Measurements from ENCODE around the gene TREML4. TPM values are rescaled to one million over a fixed set of nuclear protein-coding genes. Genes with fewer than 3 reads are reported as not detected.
"Not testable (repeated sequence)": the region's sequence is repeated elsewhere in the genome, so short reads cannot be mapped to it uniquely, and the experiment has no call there.

The TREML4 gene
- total RNA-seq, 1 donor from 2014 or later = not detected

DNA sequence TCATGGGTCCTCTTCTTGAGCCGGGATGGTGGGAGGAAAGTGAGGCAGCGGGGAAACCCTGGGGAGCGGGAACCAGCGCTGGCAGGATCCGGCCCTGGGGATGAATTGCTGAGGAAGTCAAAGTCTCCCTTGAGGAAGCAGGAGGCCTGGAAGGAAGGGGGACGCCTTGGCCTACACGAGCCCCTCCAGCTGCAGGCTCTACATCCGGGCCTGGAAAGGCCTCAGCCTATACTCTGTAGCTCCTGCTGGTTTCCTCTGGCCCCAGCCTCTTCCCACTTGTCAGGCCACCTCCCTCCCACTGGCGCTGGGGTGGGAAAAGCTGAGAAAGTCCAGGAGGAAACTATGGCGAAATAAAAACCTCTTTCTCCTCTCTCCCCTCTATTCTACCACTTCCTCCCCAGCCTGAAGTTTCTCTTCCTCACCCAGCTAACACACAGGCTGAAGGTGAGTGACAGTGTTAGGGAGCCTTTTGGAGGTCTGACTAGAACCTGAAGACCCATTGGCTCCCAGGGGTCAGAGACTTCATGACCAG, 42.1 kb upstream of the TREML4 start:
- H3K27me3 ChIP-seq (ENCODE audit: insufficient read depth, low read length) = no peaks in the 10 kb centered on the region
- no peak for FAIRE-seq
- H3K36me3 Mint-ChIP-seq (ENCODE audit: low read depth, unreplicated experiment) = no peaks in the 10 kb centered on the region

GRCh38 chr6:41187924-41188886, 39.9 kb upstream of the TREML4 start:
- no peaks in the 10 kb centered on the region for H3K4me1 ChIP-seq (ENCODE audit: insufficient read depth, low read length)
- H3K4me2 ChIP-seq (ENCODE audit: low read length) = no peak overlapping the region
- no peak overlapping the region for H3K27ac ChIP-seq (ENCODE audit: low read depth, low read length)
- Mint-ChIP-seq H3K9me3 (ENCODE audit: unreplicated experiment) (peaks cover 17% of the 10 kb centered on the region), H3K4me3 (ENCODE audit: unreplicated experiment) (no peak overlapping the region), H3K27me3 (ENCODE audit: low read depth, unreplicated experiment) (peaks cover 18% of the 10 kb centered on the region), H3K36me3 (ENCODE audit: low read depth, unreplicated experiment) (no peaks in the 10 kb centered on the region), H3K27ac (ENCODE audit: unreplicated experiment) (no peak overlapping the region), H3K4me1 (ENCODE audit: low read depth, unreplicated experiment) (no peaks in the 10 kb centered on the region)
- DNase-seq (ENCODE audit: low read depth) = no peak
- H3K36me3 ChIP-seq (ENCODE audit: insufficient read depth, low read length) = no peaks in the 10 kb centered on the region
- no peak overlapping the region for H3K4me3 ChIP-seq (ENCODE audit: insufficient read depth, low read depth, low read length)
- no peak overlapping the region for H2AFZ ChIP-seq (ENCODE audit: low read depth, low read length)
- TF ChIP-seq EZH2 (IDR thresholded peaks at IDR 0.05; ENCODE audit: insufficient read depth, low read length) = no peak
- TF ChIP-seq, protein P1, sequence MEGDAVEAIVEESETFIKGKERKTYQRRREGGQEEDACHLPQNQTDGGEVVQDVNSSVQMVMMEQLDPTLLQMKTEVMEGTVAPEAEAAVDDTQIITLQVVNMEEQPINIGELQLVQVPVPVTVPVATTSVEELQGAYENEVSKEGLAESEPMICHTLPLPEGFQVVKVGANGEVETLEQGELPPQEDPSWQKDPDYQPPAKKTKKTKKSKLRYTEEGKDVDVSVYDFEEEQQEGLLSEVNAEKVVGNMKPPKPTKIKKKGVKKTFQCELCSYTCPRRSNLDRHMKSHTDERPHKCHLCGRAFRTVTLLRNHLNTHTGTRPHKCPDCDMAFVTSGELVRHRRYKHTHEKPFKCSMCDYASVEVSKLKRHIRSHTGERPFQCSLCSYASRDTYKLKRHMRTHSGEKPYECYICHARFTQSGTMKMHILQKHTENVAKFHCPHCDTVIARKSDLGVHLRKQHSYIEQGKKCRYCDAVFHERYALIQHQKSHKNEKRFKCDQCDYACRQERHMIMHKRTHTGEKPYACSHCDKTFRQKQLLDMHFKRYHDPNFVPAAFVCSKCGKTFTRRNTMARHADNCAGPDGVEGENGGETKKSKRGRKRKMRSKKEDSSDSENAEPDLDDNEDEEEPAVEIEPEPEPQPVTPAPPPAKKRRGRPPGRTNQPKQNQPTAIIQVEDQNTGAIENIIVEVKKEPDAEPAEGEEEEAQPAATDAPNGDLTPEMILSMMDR (IDR thresholded peaks at IDR 0.05; ENCODE audit: insufficient read depth, low read depth, low read length) = no peak
- no peak overlapping the region for H3K9ac ChIP-seq (ENCODE audit: low read length)
- H3K9me3 ChIP-seq (ENCODE audit: insufficient read depth, low read depth, low read length) = no peaks in the 10 kb centered on the region
- H3K79me2 ChIP-seq (ENCODE audit: insufficient read depth, low read length) = no peaks in the 10 kb centered on the region
- H4K20me1 ChIP-seq (ENCODE audit: insufficient read depth, low read length) = no peaks in the 10 kb centered on the region
- H3K27me3 ChIP-seq (ENCODE audit: insufficient read depth, low read length) = no peaks in the 10 kb centered on the region
- FAIRE-seq = no peak

More for the DNA sequence above, 42.1 kb upstream of the TREML4 start:
- DNase-seq (ENCODE audit: low read depth) = no peak
- Histone ChIP-seq H2AFZ (ENCODE audit: low read depth, low read length) (no peak overlapping the region), H4K20me1 (ENCODE audit: insufficient read depth, low read length) (no peaks in the 10 kb centered on the region), H3K9ac (ENCODE audit: low read length) (no peak overlapping the region), H3K4me2 (ENCODE audit: low read length) (no peak overlapping the region), H3K79me2 (ENCODE audit: insufficient read depth, low read length) (no peaks in the 10 kb centered on the region), H3K27ac (ENCODE audit: low read depth, low read length) (no peak overlapping the region), H3K4me1 (ENCODE audit: insufficient read depth, low read length) (no peaks in the 10 kb centered on the region), H3K36me3 (ENCODE audit: insufficient read depth, low read length) (no peaks in the 10 kb centered on the region), H3K9me3 (ENCODE audit: insufficient read depth, low read depth, low read length) (no peaks in the 10 kb centered on the region), H3K4me3 (ENCODE audit: insufficient read depth, low read depth, low read length) (no peak overlapping the region)
- Mint-ChIP-seq H3K9me3 (ENCODE audit: unreplicated experiment) (peaks cover 17% of the 10 kb centered on the region), H3K4me1 (ENCODE audit: low read depth, unreplicated experiment) (no peaks in the 10 kb centered on the region), H3K27ac (ENCODE audit: unreplicated experiment) (no peak overlapping the region), H3K4me3 (ENCODE audit: unreplicated experiment) (no peak overlapping the region), H3K27me3 (ENCODE audit: low read depth, unreplicated experiment) (peaks cover 11% of the 10 kb centered on the region)
- TF ChIP-seq, protein P1 (IDR thresholded peaks at IDR 0.05; ENCODE audit: insufficient read depth, low read depth, low read length) = no peak
- TF ChIP-seq EZH2 (IDR thresholded peaks at IDR 0.05; ENCODE audit: insufficient read depth, low read length) = no peak

DNA sequence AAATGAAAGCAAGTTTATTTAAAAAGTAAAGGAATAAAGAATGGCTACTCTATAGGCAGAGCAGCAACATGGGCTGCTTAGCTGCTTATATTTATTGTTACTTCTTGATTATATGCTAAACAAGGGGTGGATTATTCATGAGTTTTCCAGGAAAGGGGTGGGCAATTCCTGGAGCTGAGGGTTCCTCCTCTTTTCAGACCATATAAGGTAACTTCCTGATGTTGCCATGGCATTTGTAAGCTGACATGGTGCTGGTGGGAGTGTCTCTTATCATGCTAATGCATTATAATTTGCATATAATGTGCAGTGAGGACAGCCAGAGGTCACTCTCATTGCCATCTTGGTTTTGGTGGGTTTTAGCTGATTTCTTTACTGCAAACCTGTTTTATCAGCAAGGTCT, 39.1 kb upstream of the TREML4 start:
- Mint-ChIP-seq H3K9me3 (ENCODE audit: unreplicated experiment) (peaks cover 17% of the 10 kb centered on the region), H3K27me3 (ENCODE audit: low read depth, unreplicated experiment) (peaks cover 23% of the 10 kb centered on the region)
- H3K9ac ChIP-seq (ENCODE audit: low read length); H3K4me3 ChIP-seq (ENCODE audit: insufficient read depth, low read depth, low read length); H3K27me3 ChIP-seq (ENCODE audit: insufficient read depth, low read length); H3K4me1 Mint-ChIP-seq (ENCODE audit: low read depth, unreplicated experiment); H4K20me1 ChIP-seq (ENCODE audit: insufficient read depth, low read length); H3K9me3 ChIP-seq (ENCODE audit: insufficient read depth, low read depth, low read length); H3K4me1 ChIP-seq (ENCODE audit: insufficient read depth, low read length); H3K79me2 ChIP-seq (ENCODE audit: insufficient read depth, low read length); H3K36me3 Mint-ChIP-seq (ENCODE audit: low read depth, unreplicated experiment); H2AFZ ChIP-seq (ENCODE audit: low read depth, low read length); FAIRE-seq; H3K27ac ChIP-seq (ENCODE audit: low read depth, low read length); H3K4me3 Mint-ChIP-seq (ENCODE audit: unreplicated experiment); H3K27ac Mint-ChIP-seq (ENCODE audit: unreplicated experiment); H3K4me2 ChIP-seq (ENCODE audit: low read length); DNase-seq (ENCODE audit: low read depth); H3K36me3 ChIP-seq (ENCODE audit: insufficient read depth, low read length): not testable (repeated sequence)
